DOHH2 (cell line): ENCODE results near the gene DCHS2.

Experiments
- EZH2phosphoT487 ChIP-seq: fragments of 200-600 bp; sonication (generic); IDR thresholded peaks from 2 replicates; pipeline ENCODE4 v1.6.1; 2017; ENCODE audit warnings: borderline replicate concordance, mild to moderate bottlenecking, antibody characterized with exemption, low read length, moderate library complexity, mixed read lengths
- TF ChIP-seq, protein P1 (sequence below): fragments of 200-600 bp; sonication (generic); IDR thresholded peaks from one replicate; pipeline ENCODE4 v1.5.1; 2014; ENCODE audit warnings: antibody characterized with exemption, mild to moderate bottlenecking, low read depth, low read length; ENCODE audit not compliant: poor library complexity, severe bottlenecking

DNA sequence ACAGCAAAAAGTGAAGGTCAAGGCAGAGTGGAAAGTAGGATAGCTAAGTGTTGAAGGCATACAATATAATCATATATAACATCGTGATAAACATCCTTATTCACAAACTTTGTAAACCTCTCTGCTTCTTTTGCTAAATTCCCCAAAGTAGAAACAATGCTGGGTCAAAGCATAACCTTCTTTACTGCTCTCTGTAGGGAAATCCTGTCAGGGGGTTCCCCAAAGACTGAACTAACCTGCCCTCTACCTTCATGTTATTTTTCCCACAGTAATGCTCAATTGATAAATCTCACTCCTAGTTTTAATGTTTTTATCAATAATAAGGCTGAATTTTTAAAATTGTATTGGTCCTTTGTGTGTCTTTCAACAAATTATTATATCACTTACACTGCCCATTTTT is 55.7 kb downstream of the DCHS2 start:
- TF ChIP-seq, protein P1, sequence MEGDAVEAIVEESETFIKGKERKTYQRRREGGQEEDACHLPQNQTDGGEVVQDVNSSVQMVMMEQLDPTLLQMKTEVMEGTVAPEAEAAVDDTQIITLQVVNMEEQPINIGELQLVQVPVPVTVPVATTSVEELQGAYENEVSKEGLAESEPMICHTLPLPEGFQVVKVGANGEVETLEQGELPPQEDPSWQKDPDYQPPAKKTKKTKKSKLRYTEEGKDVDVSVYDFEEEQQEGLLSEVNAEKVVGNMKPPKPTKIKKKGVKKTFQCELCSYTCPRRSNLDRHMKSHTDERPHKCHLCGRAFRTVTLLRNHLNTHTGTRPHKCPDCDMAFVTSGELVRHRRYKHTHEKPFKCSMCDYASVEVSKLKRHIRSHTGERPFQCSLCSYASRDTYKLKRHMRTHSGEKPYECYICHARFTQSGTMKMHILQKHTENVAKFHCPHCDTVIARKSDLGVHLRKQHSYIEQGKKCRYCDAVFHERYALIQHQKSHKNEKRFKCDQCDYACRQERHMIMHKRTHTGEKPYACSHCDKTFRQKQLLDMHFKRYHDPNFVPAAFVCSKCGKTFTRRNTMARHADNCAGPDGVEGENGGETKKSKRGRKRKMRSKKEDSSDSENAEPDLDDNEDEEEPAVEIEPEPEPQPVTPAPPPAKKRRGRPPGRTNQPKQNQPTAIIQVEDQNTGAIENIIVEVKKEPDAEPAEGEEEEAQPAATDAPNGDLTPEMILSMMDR = no peak
- no peak for TF ChIP-seq EZH2phosphoT487
